Activated T-cell treated with anti-CD3 and anti-CD28 coated beads, Interleukin-2, amount 50 U/mL, for 72 hours (primary cell): Measurements from ENCODE around the gene PROM1. TPM values are rescaled to one million over a fixed set of nuclear protein-coding genes. Genes with fewer than 3 reads are reported as not detected.

Source experiments
- ATAC-seq, 2 donors: fragments of 150-1000 bp; cut with Tn5 transposase; replicated peaks in 1 of 2; 2 replicates each; pipeline ENCODE4 v1.10.0; 2021; ENCODE audit warnings: moderate library complexity in 2 of 2, mild to moderate bottlenecking in 1 of 2
- DNase-seq, 2 donors: peaks; one replicate each; pipeline ENCODE4 v3.0.0; 2021 to 2022; ENCODE audit warnings: mixed read lengths in 1 of 2
- H3K27ac Mint-ChIP-seq: one replicate; pipeline ENCODE4 v1.8.0; 2022; ENCODE audit warnings: mild to moderate bottlenecking, moderate library complexity, mixed read lengths
- H3K27me3 Mint-ChIP-seq: one replicate; pipeline ENCODE4 v1.8.0; 2022; ENCODE audit warnings: low read depth, mixed read lengths
- H3K36me3 Mint-ChIP-seq, 2 donors: one replicate each; pipeline ENCODE4 v1.8.0; 2022; ENCODE audit warnings: mixed read lengths in 2 of 2, mild to moderate bottlenecking in 1 of 2; ENCODE audit not compliant: insufficient read depth in 2 of 2
- H3K4me1 Mint-ChIP-seq: one replicate; pipeline ENCODE4 v1.8.0; 2022; ENCODE audit warnings: low read depth, mixed read lengths
- H3K4me3 Mint-ChIP-seq, 2 donors: one replicate each; pipeline ENCODE4 v1.8.0; 2022; ENCODE audit warnings: mild to moderate bottlenecking in 2 of 2, mixed read lengths in 2 of 2, moderate library complexity in 2 of 2
- H3K9me3 Mint-ChIP-seq, 2 donors: one replicate each; pipeline ENCODE4 v1.8.0; 2022; ENCODE audit warnings: mixed read lengths in 2 of 2
- total RNA-seq, 2 donors: library from RNA; stranded (reverse); gene quantifications; one replicate each; pipeline ENCODE4 v1.2.3, GENCODE V29; 2022

Gene PROM1
- total RNA-seq, 2 donors from 2014 or later = 0.22 to 1.6 TPM

DNA sequence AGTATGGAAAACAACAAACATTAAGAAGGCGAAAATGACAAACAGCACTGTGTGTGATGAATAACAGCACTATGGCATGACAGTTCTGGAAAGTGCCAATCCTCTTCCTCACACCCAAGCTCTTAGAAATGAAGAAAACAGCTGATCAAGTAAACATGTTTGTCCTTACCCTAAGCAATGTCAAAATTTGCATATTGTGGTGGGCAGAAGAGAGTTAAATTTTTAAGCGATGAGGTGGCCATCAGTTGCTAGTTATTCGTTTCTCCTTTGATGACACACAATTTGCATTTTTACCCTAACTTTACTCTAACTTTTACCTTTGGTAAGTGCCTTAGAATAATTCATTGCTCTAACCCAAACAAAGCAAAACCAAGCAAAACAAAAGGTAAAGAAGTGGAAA lies 8.8 kb downstream of the PROM1 start:
- H3K9me3 Mint-ChIP-seq = no peaks in the 10 kb centered on the region
- peaks cover 7% of the 10 kb centered on the region for H3K4me1 Mint-ChIP-seq
- H3K27ac Mint-ChIP-seq = no peak overlapping the region
- ATAC-seq = peak in 1 of 2 donors; percentile 25
- peaks cover 79% of the 10 kb centered on the region for H3K27me3 Mint-ChIP-seq
- H3K4me3 Mint-ChIP-seq = no peak overlapping the region
- no peak for DNase-seq
- no peaks in the 10 kb centered on the region for H3K36me3 Mint-ChIP-seq

DNA sequence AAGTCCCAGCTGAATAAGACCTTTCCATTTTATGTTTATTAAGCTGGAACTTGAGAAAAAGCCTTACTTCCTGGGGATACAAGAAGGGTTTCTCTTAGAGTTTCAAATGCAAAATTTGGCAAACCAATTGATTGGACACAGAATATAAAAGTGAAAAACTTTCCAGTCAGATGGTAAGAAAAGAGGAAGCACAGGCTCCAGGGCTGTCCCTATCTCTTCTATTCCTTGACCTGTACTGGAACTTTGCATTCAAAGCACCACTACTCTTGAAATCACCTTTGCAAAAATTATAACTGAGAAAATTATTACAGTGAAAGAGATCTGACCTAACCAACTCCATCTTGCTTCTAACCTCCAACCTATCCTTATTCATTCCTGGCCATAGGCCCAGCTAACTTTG lies 11.7 kb downstream of the PROM1 start:
- no peak overlapping the region for H3K4me3 Mint-ChIP-seq
- H3K27ac Mint-ChIP-seq = no peak overlapping the region
- no peaks in the 10 kb centered on the region for H3K36me3 Mint-ChIP-seq
- H3K27me3 Mint-ChIP-seq = peaks cover 56% of the 10 kb centered on the region
- ATAC-seq (no peak), DNase-seq (no peak)
- H3K9me3 Mint-ChIP-seq = no peaks in the 10 kb centered on the region
- H3K4me1 Mint-ChIP-seq = no peaks in the 10 kb centered on the region

GRCh38 chr4:16070203-16070602 lies 13.6 kb downstream of the PROM1 start:
- H3K4me1 Mint-ChIP-seq = no peaks in the 10 kb centered on the region
- H3K9me3 Mint-ChIP-seq = peaks cover 0 to under 1% of the 10 kb centered on the region in 2 donors
- no peak overlapping the region for H3K4me3 Mint-ChIP-seq
- ATAC-seq = no peak
- DNase-seq = no peak
- H3K27me3 Mint-ChIP-seq = peaks cover 40% of the 10 kb centered on the region
- no peak overlapping the region for H3K27ac Mint-ChIP-seq
- H3K36me3 Mint-ChIP-seq = no peaks in the 10 kb centered on the region

DNA sequence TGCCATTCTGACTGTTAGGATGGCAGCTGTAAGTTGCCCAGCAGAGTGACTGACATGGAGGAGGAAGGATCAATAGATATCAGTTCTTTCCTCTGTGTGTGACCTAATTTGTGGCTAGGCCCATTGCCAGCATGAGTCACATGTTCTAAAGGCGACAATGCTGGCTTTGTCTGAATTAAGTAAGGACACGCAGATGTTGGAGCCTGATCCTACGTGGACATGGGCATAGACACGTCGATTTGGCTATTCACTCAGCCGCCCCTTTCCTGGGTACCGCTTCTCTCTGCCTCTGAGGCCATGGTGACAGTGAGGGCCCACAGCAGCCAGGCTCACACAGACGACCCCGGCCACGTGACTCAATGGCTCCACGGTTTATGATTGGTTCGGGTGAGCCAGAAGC lies 16.3 kb downstream of the PROM1 start:
- ATAC-seq = peak; percentile 25
- no peak for DNase-seq
- H3K27me3 Mint-ChIP-seq = peaks cover 22% of the 10 kb centered on the region

DNA sequence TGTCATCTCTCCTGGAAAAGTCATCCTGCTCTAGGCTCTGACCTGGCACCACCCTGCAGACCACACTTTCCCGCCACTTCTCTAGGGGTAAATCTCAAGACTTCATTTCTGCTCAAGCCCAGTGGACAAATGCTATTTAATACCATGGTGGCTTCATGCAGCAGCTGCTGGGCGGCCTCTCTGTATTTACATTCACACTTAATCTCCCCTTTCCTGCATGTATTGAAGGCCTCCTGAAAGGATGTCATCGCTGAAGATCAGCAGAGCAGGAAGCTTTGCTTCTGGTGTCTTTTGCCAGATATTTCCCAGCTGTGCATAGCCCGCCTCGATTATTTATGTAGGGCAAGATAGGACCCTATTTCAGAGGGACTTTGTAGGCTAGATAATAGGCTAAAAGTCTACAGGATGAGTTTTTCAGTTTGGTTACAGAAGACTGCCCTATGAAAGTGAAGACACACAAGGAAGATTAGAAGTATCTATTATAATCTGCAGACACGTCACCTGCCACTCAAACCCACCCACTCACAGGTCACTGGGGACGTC lies 17.2 kb downstream of the PROM1 start:
- Mint-ChIP-seq H3K9me3 (peaks cover 3% of the 10 kb centered on the region in 2 donors), H3K4me3 (no peak overlapping the region), H3K4me1 (peaks cover 6% of the 10 kb centered on the region), H3K27me3 (peaks cover 17% of the 10 kb centered on the region), H3K27ac (no peak overlapping the region), H3K36me3 (peaks cover 2 to 3% of the 10 kb centered on the region in 2 donors)
- ATAC-seq (no peak), DNase-seq (no peak)

More for the DNA sequence above, 16.3 kb downstream of the PROM1 start:
- Mint-ChIP-seq H3K4me1 (peaks cover 5% of the 10 kb centered on the region), H3K27ac (no peak overlapping the region), H3K4me3 (no peak overlapping the region), H3K36me3 (peaks cover 2 to 3% of the 10 kb centered on the region in 2 donors), H3K9me3 (peaks cover 3% of the 10 kb centered on the region in 2 donors)

GRCh38 chr4:16065066-16065465 lies 18.8 kb downstream of the PROM1 start:
- H3K9me3 Mint-ChIP-seq = peaks cover 3% of the 10 kb centered on the region in 2 donors

GRCh38 chr4:16062601-16063000 lies 21.2 kb downstream of the PROM1 start:
- peaks cover 2 to 3% of the 10 kb centered on the region in 2 donors for H3K36me3 Mint-ChIP-seq
- H3K9me3 Mint-ChIP-seq = peaks cover 3% of the 10 kb centered on the region in 2 donors
- DNase-seq = no peak
- H3K4me3 Mint-ChIP-seq = no peak overlapping the region
- no peak overlapping the region for H3K27ac Mint-ChIP-seq
- peaks cover 6% of the 10 kb centered on the region for H3K4me1 Mint-ChIP-seq
- peaks cover 7% of the 10 kb centered on the region for H3K27me3 Mint-ChIP-seq
- ATAC-seq = peak in 1 of 2 donors; percentile 15

More at GRCh38 chr4:16065066-16065465, 18.8 kb downstream of the PROM1 start:
- H3K4me1 Mint-ChIP-seq = peaks cover 6% of the 10 kb centered on the region
- peaks cover 2 to 3% of the 10 kb centered on the region in 2 donors for H3K36me3 Mint-ChIP-seq
- no peak overlapping the region for H3K4me3 Mint-ChIP-seq
- H3K27ac Mint-ChIP-seq = no peak overlapping the region
- ATAC-seq (no peak), DNase-seq (no peak)
- peaks cover 4% of the 10 kb centered on the region for H3K27me3 Mint-ChIP-seq

DNA sequence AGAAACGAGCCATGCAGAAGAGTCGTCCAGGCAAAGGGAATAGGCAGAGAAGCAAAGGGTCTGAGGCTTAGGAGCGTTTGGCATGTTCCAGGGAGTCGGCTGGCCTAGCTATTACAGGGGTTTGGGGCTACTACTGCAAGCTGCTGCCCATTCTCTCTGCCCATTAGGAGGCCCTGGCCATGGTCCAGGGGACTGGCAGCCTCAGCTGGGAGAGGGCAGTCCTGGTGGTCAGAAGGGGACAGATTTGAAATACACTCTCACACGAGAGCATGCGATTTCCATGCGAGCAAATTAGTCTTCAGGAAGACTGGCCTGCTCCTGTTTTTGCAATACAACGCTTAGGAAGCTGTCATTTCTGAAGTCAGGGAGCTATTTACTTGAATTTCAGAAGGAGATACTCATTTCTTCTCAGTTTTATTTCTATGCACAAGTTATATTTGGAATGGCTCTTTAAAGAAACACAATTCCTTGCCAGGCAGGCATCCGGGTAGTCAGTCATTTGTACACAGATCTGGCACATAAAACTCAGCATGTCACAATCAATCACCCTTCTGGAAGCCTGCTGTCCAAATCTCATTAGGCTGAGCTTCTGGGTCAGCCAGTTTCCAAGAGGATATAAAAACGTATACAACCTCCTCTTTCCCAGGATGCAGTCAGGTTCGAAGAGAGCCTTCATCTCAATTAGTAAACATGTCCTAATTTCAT lies 27.0 kb downstream of the PROM1 start:
- no peak for ATAC-seq

DNA sequence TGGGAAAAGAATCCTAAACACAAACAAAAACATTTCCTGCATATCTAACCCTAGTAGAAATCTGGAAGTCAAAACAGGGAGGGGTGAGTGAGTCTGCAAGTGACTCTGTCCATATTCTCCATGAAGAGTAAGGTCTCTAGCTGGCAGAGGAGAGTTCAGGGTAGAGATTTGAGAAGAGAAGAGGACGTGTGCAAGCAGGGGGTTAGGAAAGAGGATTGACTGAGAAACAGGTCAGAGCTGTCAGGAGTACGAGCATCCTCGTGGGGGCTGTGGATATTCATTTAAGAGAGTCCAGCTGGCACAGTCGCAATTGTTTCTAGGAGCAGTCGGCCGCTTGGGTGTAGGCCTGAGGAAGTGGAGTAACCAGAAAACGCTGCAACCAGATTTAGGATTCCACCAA lies 27.9 kb downstream of the PROM1 start:
- Mint-ChIP-seq H3K27ac (no peak overlapping the region), H3K4me1 (no peaks in the 10 kb centered on the region), H3K36me3 (no peaks in the 10 kb centered on the region), H3K9me3 (no peaks in the 10 kb centered on the region), H3K27me3 (peaks cover 54% of the 10 kb centered on the region), H3K4me3 (no peak overlapping the region)
- DNase-seq (no peak), ATAC-seq (no peak)

More for the DNA sequence above, 27.0 kb downstream of the PROM1 start:
- no peak overlapping the region for H3K27ac Mint-ChIP-seq
- no peaks in the 10 kb centered on the region for H3K9me3 Mint-ChIP-seq
- no peaks in the 10 kb centered on the region for H3K4me1 Mint-ChIP-seq
- no peak overlapping the region for H3K4me3 Mint-ChIP-seq
- peaks cover 50% of the 10 kb centered on the region for H3K27me3 Mint-ChIP-seq
- DNase-seq = no peak
- no peaks in the 10 kb centered on the region for H3K36me3 Mint-ChIP-seq

- no peaks in the 10 kb centered on the region for H3K4me1 Mint-ChIP-seq
- DNase-seq = no peak
- H3K9me3 Mint-ChIP-seq = no peaks in the 10 kb centered on the region
- no peak overlapping the region for H3K27ac Mint-ChIP-seq
- peaks cover 54% of the 10 kb centered on the region for H3K27me3 Mint-ChIP-seq
- no peak overlapping the region for H3K4me3 Mint-ChIP-seq
- H3K36me3 Mint-ChIP-seq = no peaks in the 10 kb centered on the region
- ATAC-seq = no peak
Observed at GRCh38 chr4:16055471-16055870, 28.4 kb downstream of the PROM1 start.

GRCh38 chr4:16052939-16053338 lies 30.9 kb downstream of the PROM1 start:
- no peak for DNase-seq
- H3K9me3 Mint-ChIP-seq = no peaks in the 10 kb centered on the region
- no peaks in the 10 kb centered on the region for H3K36me3 Mint-ChIP-seq
- H3K4me1 Mint-ChIP-seq = no peaks in the 10 kb centered on the region
- no peak for ATAC-seq
- H3K4me3 Mint-ChIP-seq = no peak overlapping the region
- H3K27ac Mint-ChIP-seq = no peak overlapping the region
- H3K27me3 Mint-ChIP-seq = peaks cover 54% of the 10 kb centered on the region

- DNase-seq (no peak), ATAC-seq (no peak)
- Mint-ChIP-seq H3K4me1 (no peaks in the 10 kb centered on the region), H3K9me3 (no peaks in the 10 kb centered on the region), H3K27ac (no peak overlapping the region), H3K27me3 (peaks cover 46% of the 10 kb centered on the region), H3K4me3 (no peak overlapping the region), H3K36me3 (no peaks in the 10 kb centered on the region)
Observed at GRCh38 chr4:16051980-16052379, 31.8 kb downstream of the PROM1 start.

GRCh38 chr4:16051132-16051531 lies 32.7 kb downstream of the PROM1 start:
- peak overlapping the region; percentile 7 for H3K27ac Mint-ChIP-seq
- no peaks in the 10 kb centered on the region for H3K36me3 Mint-ChIP-seq
- DNase-seq = no peak
- H3K9me3 Mint-ChIP-seq = no peaks in the 10 kb centered on the region
- H3K4me3 Mint-ChIP-seq = no peak overlapping the region
- no peaks in the 10 kb centered on the region for H3K4me1 Mint-ChIP-seq
- no peak for ATAC-seq
- peaks cover 37% of the 10 kb centered on the region for H3K27me3 Mint-ChIP-seq

DNA sequence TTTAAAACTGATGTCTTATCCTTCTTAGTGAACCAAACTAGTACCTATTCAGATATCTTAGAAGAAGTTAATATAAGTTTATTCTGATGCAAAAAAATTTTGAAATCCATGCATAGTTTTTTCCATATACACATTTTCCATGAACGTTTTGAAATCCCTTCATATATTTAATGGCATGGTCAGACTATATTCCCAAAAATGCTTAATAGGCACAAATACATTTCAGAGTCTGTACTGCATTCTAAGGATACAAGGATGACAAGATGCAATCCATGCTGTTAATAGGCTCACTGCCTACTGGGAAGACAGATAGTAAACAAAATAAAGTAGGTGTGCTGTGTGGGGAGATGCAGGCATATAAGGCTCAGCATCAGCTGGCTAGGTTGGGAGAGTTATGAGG lies 33.2 kb downstream of the PROM1 start:
- DNase-seq = no peak

More for the DNA sequence above, 33.2 kb downstream of the PROM1 start:
- ATAC-seq = no peak
- Mint-ChIP-seq H3K4me1 (no peaks in the 10 kb centered on the region), H3K36me3 (no peaks in the 10 kb centered on the region), H3K27me3 (peaks cover 33% of the 10 kb centered on the region), H3K27ac (peak overlapping the region; percentile 7), H3K4me3 (no peak overlapping the region), H3K9me3 (no peaks in the 10 kb centered on the region)
